Rectal smooth muscle tissue (tissue), 1 donor: Measurements from ENCODE around the gene TNXB.

Experiments used
- H3K27ac ChIP-seq: one replicate; pipeline ENCODE4 v1.7.0; 2013; ENCODE audit warnings: low read depth, low read length, inconsistent platforms
- H3K27me3 ChIP-seq: one replicate; pipeline ENCODE4 v1.7.0; 2013; ENCODE audit warnings: low read length; ENCODE audit not compliant: control insufficient read depth, insufficient read depth
- H3K36me3 ChIP-seq: one replicate; pipeline ENCODE4 v1.7.0; 2013; ENCODE audit warnings: low read length; ENCODE audit not compliant: control insufficient read depth, insufficient read depth
- H3K4me1 ChIP-seq: one replicate; pipeline ENCODE4 v1.7.0; 2013; ENCODE audit warnings: low read length; ENCODE audit not compliant: control insufficient read depth, insufficient read depth
- H3K4me3 ChIP-seq: one replicate; pipeline ENCODE4 v1.7.0; 2013; ENCODE audit warnings: low read length
- H3K9ac ChIP-seq: one replicate; pipeline ENCODE4 v1.7.0; 2013; ENCODE audit warnings: low read length

TNXB gene

GRCh38 chr6:32109114-32109764 is at the start of gene TNXB:
TNXB (minus strand) TSS chr6:32109338; CDS start chr6:32098198, 11,140 bp downstream.
- Histone ChIP-seq H3K4me1 (peaks cover 34% of the 10 kb centered on the region), H3K4me3 (peak within 1 kb of the TSS; percentile 63), H3K9ac (peak within 1 kb of the TSS; percentile 38)

GRCh38 chr6:32158052-32158451 is 48.9 kb upstream of the TNXB start:
- Histone ChIP-seq H3K36me3 (peaks cover 16% of the 10 kb centered on the region), H3K27me3 (no peaks in the 10 kb centered on the region), H3K27ac (no peak overlapping the region)

More at GRCh38 chr6:32109114-32109764, at the start of gene TNXB:
- no peaks in the 10 kb centered on the region for H3K36me3 ChIP-seq
- H3K27ac ChIP-seq, result peak within 1 kb of the TSS; percentile 71
- no peaks in the 10 kb centered on the region for H3K27me3 ChIP-seq

GRCh38 chr6:32156891-32157290 is 47.8 kb upstream of the TNXB start:
- Histone ChIP-seq H3K27ac (no peak overlapping the region), H3K9ac (no peak overlapping the region), H3K4me1 (peaks cover 9% of the 10 kb centered on the region), H3K36me3 (peaks cover 10% of the 10 kb centered on the region), H3K27me3 (no peaks in the 10 kb centered on the region), H3K4me3 (no peak overlapping the region)

More at GRCh38 chr6:32158052-32158451, 48.9 kb upstream of the TNXB start:
- peaks cover 5% of the 10 kb centered on the region for H3K4me1 ChIP-seq
- H3K4me3 ChIP-seq, result no peak overlapping the region
- no peak overlapping the region for H3K9ac ChIP-seq

GRCh38 chr6:32154514-32155161 is 45.5 kb upstream of the TNXB start:
- peak overlapping the region; percentile 79 for H3K9ac ChIP-seq
- H3K27me3 ChIP-seq, result no peaks in the 10 kb centered on the region
- H3K36me3 ChIP-seq, result peaks cover 10% of the 10 kb centered on the region
- H3K4me1 ChIP-seq, result peaks cover 17% of the 10 kb centered on the region
- H3K4me3 ChIP-seq, result peak overlapping the region; percentile 88
- H3K27ac ChIP-seq, result peak overlapping the region; percentile 91

GRCh38 chr6:32153564-32154513 is 44.7 kb upstream of the TNXB start, which contains the start of gene PPT2:
PPT2 (plus strand) TSS chr6:32154141; CDS start chr6:32154595, 454 bp downstream.
- H3K27me3 ChIP-seq, result no peaks in the 10 kb centered on the region
- peak within 1 kb of the TSS; percentile 88 for H3K4me3 ChIP-seq
- peaks cover 17% of the 10 kb centered on the region for H3K4me1 ChIP-seq
- peak within 1 kb of the TSS; percentile 79 for H3K9ac ChIP-seq
- peaks cover 10% of the 10 kb centered on the region for H3K36me3 ChIP-seq
- H3K27ac ChIP-seq, result peak within 1 kb of the TSS; percentile 91

GRCh38 chr6:32152769-32153563 is 43.8 kb upstream of the TNXB start:
- H3K27ac ChIP-seq, result peak overlapping the region; percentile 91
- no peaks in the 10 kb centered on the region for H3K27me3 ChIP-seq
- H3K4me1 ChIP-seq, result peaks cover 17% of the 10 kb centered on the region
- peaks cover 6% of the 10 kb centered on the region for H3K36me3 ChIP-seq
- H3K9ac ChIP-seq, result no peak overlapping the region
- peak overlapping the region; percentile 88 for H3K4me3 ChIP-seq

GRCh38 chr6:32151863-32152768 is 43.0 kb upstream of the TNXB start, which contains the start of gene PRRT1:
PRRT1 (minus strand) TSS chr6:32151939; CDS start chr6:32151827, 112 bp downstream.
- peaks cover 2% of the 10 kb centered on the region for H3K27me3 ChIP-seq
- H3K4me1 ChIP-seq, result peaks cover 17% of the 10 kb centered on the region
- H3K36me3 ChIP-seq, result peaks cover 2% of the 10 kb centered on the region
- H3K4me3 ChIP-seq, result peak within 1 kb of the TSS; percentile 88
- peak within 1 kb of the TSS; percentile 91 for H3K27ac ChIP-seq
- no peak within 1 kb of the TSS for H3K9ac ChIP-seq

- Histone ChIP-seq H3K27ac (peak overlapping the region; percentile 15), H3K4me1 (peaks cover 17% of the 10 kb centered on the region), H3K9ac (no peak overlapping the region), H3K36me3 (peaks cover 2% of the 10 kb centered on the region), H3K27me3 (peaks cover 2% of the 10 kb centered on the region), H3K4me3 (peak overlapping the region; percentile 68)
Measured at GRCh38 chr6:32151181-32151862, 42.2 kb upstream of the TNXB start.

- peaks cover 2% of the 10 kb centered on the region for H3K27me3 ChIP-seq
- peak overlapping the region; percentile 68 for H3K4me3 ChIP-seq
- peaks cover 2% of the 10 kb centered on the region for H3K36me3 ChIP-seq
- H3K4me1 ChIP-seq, result peaks cover 14% of the 10 kb centered on the region
- no peak overlapping the region for H3K27ac ChIP-seq
- H3K9ac ChIP-seq, result no peak overlapping the region
Measured at GRCh38 chr6:32149932-32150870, 41.1 kb upstream of the TNXB start.
